NCI-H345 treated with DMSO at 0.1 percent for 48 hours (cell line): ENCODE measurements around the gene NUP214.
"Not testable (repeated sequence)": the region's sequence is repeated elsewhere in the genome, so short reads cannot be mapped to it uniquely, and the experiment has no call there.

Experiments
- DNase-seq: peaks from one replicate; lab custom pipeline; 2025; ENCODE audit not compliant: unreplicated experiment; lab: John Stamatoyannopoulos, UW

Gene NUP214

GRCh38 chr9:131116281-131117120 lies 8.9 kb upstream of the NUP214 start:
- no peak for DNase-seq

- no peak for DNase-seq
These were observed 8.1 kb upstream of the NUP214 start for GRCh38 chr9:131117121-131117761.

GRCh38 chr9:131117762-131118145 lies 7.6 kb upstream of the NUP214 start:
- no peak for DNase-seq

- no peak for DNase-seq
These were observed 5.8 kb upstream of the NUP214 start for GRCh38 chr9:131119600-131119999.

GRCh38 chr9:131120620-131121228 lies 4.7 kb upstream of the NUP214 start:
- DNase-seq, result no peak

- DNase-seq, result no peak
These were observed 4.0 kb upstream of the NUP214 start for GRCh38 chr9:131121346-131121745.

- no peak for DNase-seq
These were observed 3.2 kb upstream of the NUP214 start for GRCh38 chr9:131122158-131122557.

GRCh38 chr9:131125038-131125287 lies 423 bp upstream of the NUP214 start:
- no peak for DNase-seq

- no peak for DNase-seq
These were observed 657 bp downstream of the NUP214 start for GRCh38 chr9:131126059-131126426.

GRCh38 chr9:131129183-131129582 lies 3.8 kb downstream of the NUP214 start:
- DNase-seq, result no peak

GRCh38 chr9:131138676-131139075 lies 13.3 kb downstream of the NUP214 start:
- DNase-seq, result no peak

- no peak for DNase-seq
These were observed 14.7 kb downstream of the NUP214 start for GRCh38 chr9:131140112-131140511.

GRCh38 chr9:131140550-131140949 lies 15.2 kb downstream of the NUP214 start:
- DNase-seq, result no peak

GRCh38 chr9:131142160-131142559 lies 16.8 kb downstream of the NUP214 start:
- no peak for DNase-seq

GRCh38 chr9:131144201-131144600 lies 18.8 kb downstream of the NUP214 start:
- DNase-seq, result no peak

- no peak for DNase-seq
These were observed 19.9 kb downstream of the NUP214 start for GRCh38 chr9:131145245-131145644.

GRCh38 chr9:131146186-131146585 lies 20.8 kb downstream of the NUP214 start:
- DNase-seq, result no peak

- DNase-seq, result no peak
These were observed 22.9 kb downstream of the NUP214 start for GRCh38 chr9:131148276-131148675.

- DNase-seq, result no peak
These were observed 23.7 kb downstream of the NUP214 start for GRCh38 chr9:131148966-131149687.

- DNase-seq, result no peak
These were observed 24.3 kb downstream of the NUP214 start for GRCh38 chr9:131149688-131150053.

- DNase-seq, result no peak
These were observed 28.2 kb downstream of the NUP214 start for GRCh38 chr9:131153595-131153994.

- DNase-seq, result not testable (repeated sequence)
These were observed 33.3 kb downstream of the NUP214 start for GRCh38 chr9:131158673-131159072.
